HepG2 (cell line): ENCODE data around the gene ADI1. TPM values are rescaled to one million over a fixed set of nuclear protein-coding genes. Genes with fewer than 3 reads are reported as not detected.

Experiments
- ASH2L ChIP-seq: fragments of 300-600, 200-600 bp; sonication (generic); IDR thresholded peaks from 2 replicates; pipeline ENCODE4 v1.7.0; 2017; ENCODE audit warnings: low read depth, mild to moderate bottlenecking, moderate library complexity, mixed read lengths, low read length; ENCODE audit not compliant: insufficient read length
- GPN1 ChIP-seq: sonication (generic); formaldehyde crosslinking; IDR thresholded peaks from 2 replicates; pipeline ENCODE4 v1.5.1; 2020; ENCODE audit warnings: missing genetic modification reagents, borderline replicate concordance
- LRRFIP1 ChIP-seq: sonication (generic); formaldehyde crosslinking; conservative IDR thresholded peaks from 2 replicates; pipeline ENCODE4 v1.4.0; 2020; ENCODE audit warnings: missing genetic modification reagents
- NCOA2 ChIP-seq: sonication (generic); formaldehyde crosslinking; IDR thresholded peaks from 2 replicates; pipeline ENCODE4 v1.8.0; 2022; ENCODE audit warnings: inconsistent platforms
- PRDM15 ChIP-seq: sonication (generic); formaldehyde crosslinking; IDR thresholded peaks from 2 replicates; pipeline ENCODE4 v1.4.0; 2020; ENCODE audit warnings: missing genetic modification reagents
- RAD51 ChIP-seq: fragments of 450-650 bp; IDR thresholded peaks from 2 replicates; pipeline ENCODE4 v1.6.1; 2016; ENCODE audit warnings: borderline replicate concordance
- RORA ChIP-seq: sonication (generic); formaldehyde crosslinking; IDR thresholded peaks from 2 replicates; pipeline ENCODE4 v1.5.0; 2020; ENCODE audit warnings: mild to moderate bottlenecking, missing genetic modification reagents, moderate library complexity
- THAP9 ChIP-seq: sonication (generic); formaldehyde crosslinking; IDR thresholded peaks from 2 replicates; pipeline ENCODE4; 2020; ENCODE audit warnings: missing genetic modification reagents, mild to moderate bottlenecking, borderline replicate concordance
- ZMAT3 ChIP-seq: sonication (generic); formaldehyde crosslinking; conservative IDR thresholded peaks from 2 replicates; pipeline ENCODE4 v1.7.0; 2021; ENCODE audit warnings: missing genetic modification reagents
- ZNF124 ChIP-seq: sonication (generic); formaldehyde crosslinking; IDR thresholded peaks from 2 replicates; pipeline ENCODE4 v1.4.0; 2020; ENCODE audit warnings: missing genetic modification reagents
- polyA plus RNA-seq, 8 experiments: library from polyadenylated mRNA; depleted of rRNA in 3 of 8; stranded (reverse) in 7 of 8; unstranded in 1 of 8; fragments of >200 nt; fragmentation: Illumina TruSeq in 4 of 8; extraction: Trizol in 4 of 8; gene quantifications; 2 replicates each; pipeline versions ENCODE4 v1.2.1 to v1.2.3, GENCODE V29; 2011 to 2016; ENCODE audit warnings: low read depth in 4 of 8, missing spikeins in 1 of 8, mixed read lengths in 1 of 8; ENCODE audit not compliant: insufficient read depth in 1 of 8
- total RNA-seq, 5 experiments: library from RNA; depleted of rRNA; stranded (reverse); fragments of >200 nt; fragmentation: Illumina TruSeq; extraction: Trizol; gene quantifications; 2 replicates each; pipeline ENCODE4 v1.2.3, GENCODE V29; 2016; ENCODE audit warnings: low read depth in 1 of 5
- TF ChIP-seq, protein P1 (sequence below): sonication (generic); formaldehyde crosslinking; IDR thresholded peaks from 2 replicates; pipeline ENCODE4 v1.5.0; 2020; ENCODE audit warnings: missing genetic modification reagents

Gene ADI1
- total and polyA plus RNA-seq, 2 of the 13 experiments (the other 11 are each of a cell fraction or from before 2014, with no cell fraction given), result 28.7 to 123 TPM

- TF ChIP-seq PRDM15 (CRISPR knock-in tag) (no peak), RORA (CRISPR knock-in tag) (no peak), THAP9 (CRISPR knock-in tag) (no peak), GPN1 (CRISPR knock-in tag) (no peak), ZMAT3 (CRISPR knock-in tag) (no peak), ASH2L (no peak), NCOA2 (CRISPR knock-in tag) (no peak), ZNF124 (CRISPR knock-in tag) (no peak), RAD51 (no peak), LRRFIP1 (CRISPR knock-in tag) (no peak)
- TF ChIP-seq, protein P1, sequence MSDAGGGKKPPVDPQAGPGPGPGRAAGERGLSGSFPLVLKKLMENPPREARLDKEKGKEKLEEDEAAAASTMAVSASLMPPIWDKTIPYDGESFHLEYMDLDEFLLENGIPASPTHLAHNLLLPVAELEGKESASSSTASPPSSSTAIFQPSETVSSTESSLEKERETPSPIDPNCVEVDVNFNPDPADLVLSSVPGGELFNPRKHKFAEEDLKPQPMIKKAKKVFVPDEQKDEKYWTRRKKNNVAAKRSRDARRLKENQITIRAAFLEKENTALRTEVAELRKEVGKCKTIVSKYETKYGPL (CRISPR knock-in tag), result no peak
Observed at GRCh38 chr2:3463944-3464343, 55.4 kb downstream of the ADI1 start (continued).
